Lower leg skin (tissue), 4 donors: Measurements from ENCODE around the gene NUDT12. TPM values are rescaled to one million over a fixed set of nuclear protein-coding genes. Genes with fewer than 3 reads are reported as not detected.

ENCODE experiments used
- DNase-seq, 2 donors: peaks; one replicate each; pipeline ENCODE4 v3.0.0-alpha.2; 2019; ENCODE audit warnings: low spot score in 2 of 2
- H3K4me3 ChIP-seq: fragments of 200-600 bp; sonication (generic); 2 replicates; pipeline ENCODE4 v1.5.1; 2017; ENCODE audit warnings: mild to moderate bottlenecking, low read depth; ENCODE audit not compliant: poor library complexity, severe bottlenecking
- CTCF ChIP-seq, 3 donors: fragments of 450-650 bp; IDR thresholded peaks; one replicate each; pipeline ENCODE4 v1.5.1; 2016; ENCODE audit warnings: antibody characterized with exemption in 3 of 3, mild to moderate bottlenecking in 3 of 3, moderate library complexity in 2 of 3
- POLR2A ChIP-seq, 2 donors: fragments of 450-650 bp; IDR thresholded peaks; one replicate each; pipeline ENCODE4 v1.6.1; 2016 to 2017; ENCODE audit warnings: antibody characterized with exemption in 2 of 2, mild to moderate bottlenecking in 1 of 2, moderate library complexity in 1 of 2
- WGBS, 2 donors: methylation state at CpG; one replicate each; pipeline ENCODE4 v1.1.5; 2018; 5-methylcytosine and 5-hydroxymethylcytosine counted together
- intact Hi-C: fragments of 100-400 bp; cut with DNase I; formaldehyde crosslinking; loops from one replicate; pipeline ENCODE4 v1.15.0; 2023; ENCODE audit warnings: low total_unique reads
- total RNA-seq, 4 donors: library from RNA; depleted of rRNA; stranded (reverse); fragments of >200 nt; gene quantifications; one replicate each; pipeline ENCODE4 v1.1.0, GENCODE V29; 2016

The NUDT12 gene
- total RNA-seq, 4 donors from 2014 or later: 11.5 to 14.5 (median 12.5) TPM

GRCh38 chr5:103539376-103540330, 22.9 kb downstream of the NUDT12 start:
- H3K4me3 ChIP-seq: no peak overlapping the region
- TF ChIP-seq CTCF (IDR thresholded peaks at IDR 0.05) (no peak), POLR2A (IDR thresholded peaks at IDR 0.05) (no peak)
- intact Hi-C loops: no loop called here
- 58 to 66% methylated on average over 3 of the region's 3 CpGs for WGBS, 2 donors
- DNase-seq: no peak

- H3K4me3 ChIP-seq: no peak overlapping the region
- DNase-seq: no peak
- no peak for TF ChIP-seq POLR2A (IDR thresholded peaks at IDR 0.05)
- intact Hi-C loops: no loop called here
- WGBS, 2 donors: 80 to 81% methylated on average over 2 of the region's 2 CpGs
These were observed 30.4 kb downstream of the NUDT12 start for GRCh38 chr5:103532086-103532734.

GRCh38 chr5:103526164-103526915, 36.2 kb downstream of the NUDT12 start:
- no peak for DNase-seq
- 63 to 75% methylated on average over 6 of the region's 6 CpGs for WGBS, 2 donors
- no peak for TF ChIP-seq POLR2A (IDR thresholded peaks at IDR 0.05)
- no peak for TF ChIP-seq CTCF (IDR thresholded peaks at IDR 0.05)
- H3K4me3 ChIP-seq: no peak overlapping the region
- intact Hi-C loops: no loop called here

GRCh38 chr5:103525361-103525760, 37.2 kb downstream of the NUDT12 start:
- no peak overlapping the region for H3K4me3 ChIP-seq
- WGBS, 2 donors: 57 to 58% methylated on average over 1 of the region's 1 CpG
- no peak for TF ChIP-seq POLR2A (IDR thresholded peaks at IDR 0.05)
- TF ChIP-seq CTCF (IDR thresholded peaks at IDR 0.05): no peak
- DNase-seq: no peak
- intact Hi-C loops: no loop called here

GRCh38 chr5:103523319-103523718, 39.3 kb downstream of the NUDT12 start:
- WGBS, 2 donors: 67 to 71% methylated on average over 3 of the region's 3 CpGs
- TF ChIP-seq CTCF (IDR thresholded peaks at IDR 0.05): no peak
- no peak for TF ChIP-seq POLR2A (IDR thresholded peaks at IDR 0.05)
- intact Hi-C loops: no loop called here
- no peak for DNase-seq
- no peak overlapping the region for H3K4me3 ChIP-seq

- DNase-seq: no peak
- TF ChIP-seq CTCF (IDR thresholded peaks at IDR 0.05) (no peak), POLR2A (IDR thresholded peaks at IDR 0.05) (no peak)
- WGBS, 2 donors: 77 to 78% methylated on average over 5 of the region's 5 CpGs
- H3K4me3 ChIP-seq: no peak overlapping the region
- intact Hi-C loops: no loop called here
These were observed 40.0 kb downstream of the NUDT12 start for GRCh38 chr5:103522586-103522985.
